Neutrophil (primary cell): ENCODE data around the gene MRAP.

ENCODE experiments used
- H3K27ac ChIP-seq: fragments of 200-600 bp; sonication (generic); 2 replicates; pipeline ENCODE4 v1.5.1; 2016; ENCODE audit warnings: mild to moderate bottlenecking, moderate library complexity
- H3K27me3 ChIP-seq: fragments of 200-600 bp; sonication (generic); 2 replicates; pipeline ENCODE4 v1.6.0; 2016; ENCODE audit warnings: mild to moderate bottlenecking
- H3K36me3 ChIP-seq: fragments of 200-600 bp; sonication (generic); 2 replicates; pipeline ENCODE4 v1.5.1; 2017
- H3K4me1 ChIP-seq, 2 experiments: fragments of 200-600 bp in 1 of 2; sonication (generic) in 1 of 2; 1 replicate in 1 of 2; 2 replicates in 1 of 2; pipeline versions ENCODE4 v1.5.1 to v1.6.1; 2013 to 2016; ENCODE audit warnings: low read depth in 1 of 2, low read length in 1 of 2, mild to moderate bottlenecking in 1 of 2, moderate library complexity in 1 of 2; ENCODE audit not compliant: control insufficient read depth in 1 of 2, insufficient read depth in 1 of 2
- H3K4me3 ChIP-seq, 2 experiments: fragments of 200-600 bp in 1 of 2; sonication (generic) in 1 of 2; 1 replicate in 1 of 2; 2 replicates in 1 of 2; pipeline ENCODE4 v1.5.1; 2013 to 2016; ENCODE audit warnings: low read depth in 1 of 2, low read length in 1 of 2, mild to moderate bottlenecking in 1 of 2, moderate library complexity in 1 of 2
- H3K9me3 ChIP-seq: fragments of 200-600 bp; sonication (generic); 2 replicates; pipeline ENCODE4 v1.5.1; 2016
- TF ChIP-seq, protein P1 (sequence below): fragments of 200-600 bp; sonication (generic); IDR thresholded peaks from 2 replicates; pipeline ENCODE4 v1.5.1; 2016; ENCODE audit warnings: antibody characterized with exemption

The MRAP gene

DNA sequence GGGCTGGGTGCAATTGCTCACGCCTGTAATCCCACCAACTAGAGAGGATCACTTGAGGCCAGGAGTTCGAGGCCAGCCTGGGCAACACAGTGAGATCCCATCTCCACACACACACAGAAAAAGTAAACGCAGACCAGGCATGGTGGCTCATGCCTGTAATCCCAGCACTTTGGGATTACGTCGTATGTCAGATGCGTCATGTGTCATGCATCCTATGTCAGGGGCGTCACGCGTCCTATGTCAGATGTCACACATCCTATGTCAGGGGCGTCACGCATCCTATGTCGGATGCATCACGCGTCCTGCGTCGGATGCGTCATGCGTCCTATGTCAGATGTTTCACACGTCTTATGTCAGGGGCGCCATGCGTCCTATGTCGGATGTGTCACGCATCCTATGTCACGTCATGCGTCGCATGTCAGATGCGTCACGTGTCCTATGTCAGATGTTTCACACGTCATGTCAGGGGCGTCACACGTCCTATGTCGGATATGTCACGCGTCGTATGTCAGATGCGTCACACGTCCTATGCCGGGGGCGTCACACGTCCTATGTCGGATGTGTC lies 1.5 kb downstream of the MRAP start:
- Histone ChIP-seq H3K36me3 (no peaks in the 10 kb centered on the region), H3K27me3 (no peaks in the 10 kb centered on the region), H3K9me3 (no peaks in the 10 kb centered on the region), H3K4me3 (no peak overlapping the region), H3K4me1 (no peaks in the 10 kb centered on the region), H3K27ac (no peak overlapping the region)
- TF ChIP-seq, protein P1, sequence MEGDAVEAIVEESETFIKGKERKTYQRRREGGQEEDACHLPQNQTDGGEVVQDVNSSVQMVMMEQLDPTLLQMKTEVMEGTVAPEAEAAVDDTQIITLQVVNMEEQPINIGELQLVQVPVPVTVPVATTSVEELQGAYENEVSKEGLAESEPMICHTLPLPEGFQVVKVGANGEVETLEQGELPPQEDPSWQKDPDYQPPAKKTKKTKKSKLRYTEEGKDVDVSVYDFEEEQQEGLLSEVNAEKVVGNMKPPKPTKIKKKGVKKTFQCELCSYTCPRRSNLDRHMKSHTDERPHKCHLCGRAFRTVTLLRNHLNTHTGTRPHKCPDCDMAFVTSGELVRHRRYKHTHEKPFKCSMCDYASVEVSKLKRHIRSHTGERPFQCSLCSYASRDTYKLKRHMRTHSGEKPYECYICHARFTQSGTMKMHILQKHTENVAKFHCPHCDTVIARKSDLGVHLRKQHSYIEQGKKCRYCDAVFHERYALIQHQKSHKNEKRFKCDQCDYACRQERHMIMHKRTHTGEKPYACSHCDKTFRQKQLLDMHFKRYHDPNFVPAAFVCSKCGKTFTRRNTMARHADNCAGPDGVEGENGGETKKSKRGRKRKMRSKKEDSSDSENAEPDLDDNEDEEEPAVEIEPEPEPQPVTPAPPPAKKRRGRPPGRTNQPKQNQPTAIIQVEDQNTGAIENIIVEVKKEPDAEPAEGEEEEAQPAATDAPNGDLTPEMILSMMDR: no peak

DNA sequence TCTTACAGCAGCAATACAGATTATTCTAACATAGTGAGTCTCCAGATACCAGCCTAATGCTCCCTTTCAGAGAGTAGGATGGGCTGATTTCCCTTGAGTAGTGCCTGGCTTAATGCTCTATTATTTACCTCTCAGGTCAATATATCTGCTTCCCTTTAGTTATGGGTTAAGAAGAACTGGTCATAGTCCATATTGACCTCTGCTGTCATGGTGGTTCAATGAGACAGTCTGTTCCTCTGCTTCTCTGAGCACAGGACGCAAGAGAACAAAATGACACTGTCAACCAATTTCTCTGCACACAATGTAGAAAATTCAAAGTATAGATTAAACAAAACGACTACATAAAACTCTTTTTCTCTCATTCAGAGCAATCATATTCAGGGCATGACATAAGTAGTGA lies 2.9 kb downstream of the MRAP start:
- H3K36me3 ChIP-seq: no peaks in the 10 kb centered on the region
- H3K4me1 ChIP-seq: no peaks in the 10 kb centered on the region
- no peak overlapping the region for H3K4me3 ChIP-seq
- H3K9me3 ChIP-seq: no peaks in the 10 kb centered on the region
- TF ChIP-seq, protein P1: no peak
- H3K27me3 ChIP-seq: no peaks in the 10 kb centered on the region
- no peak overlapping the region for H3K27ac ChIP-seq

DNA sequence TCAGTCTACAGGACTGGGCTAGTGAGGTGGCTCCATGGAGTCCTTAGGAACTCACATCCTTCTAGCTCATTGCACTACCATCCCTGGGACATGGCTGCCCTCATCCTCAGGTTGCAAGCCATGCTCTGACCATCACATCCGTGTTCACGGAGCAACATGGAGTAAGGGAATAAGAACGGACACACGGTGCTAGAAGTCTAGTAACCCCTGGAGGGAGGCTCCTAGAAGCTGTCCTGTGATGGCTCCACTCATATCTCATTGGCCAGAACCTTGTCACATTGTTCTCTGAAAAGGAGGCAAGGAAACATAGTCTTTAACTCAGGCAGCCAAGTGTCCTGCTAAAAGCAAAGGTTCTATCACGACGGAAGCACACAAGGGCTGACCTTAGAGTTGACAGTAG lies 3.9 kb downstream of the MRAP start:
- Histone ChIP-seq H3K27ac (no peak overlapping the region), H3K9me3 (no peaks in the 10 kb centered on the region), H3K4me3 (no peak overlapping the region), H3K27me3 (no peaks in the 10 kb centered on the region), H3K36me3 (no peaks in the 10 kb centered on the region), H3K4me1 (no peaks in the 10 kb centered on the region)
- TF ChIP-seq, protein P1: no peak

DNA sequence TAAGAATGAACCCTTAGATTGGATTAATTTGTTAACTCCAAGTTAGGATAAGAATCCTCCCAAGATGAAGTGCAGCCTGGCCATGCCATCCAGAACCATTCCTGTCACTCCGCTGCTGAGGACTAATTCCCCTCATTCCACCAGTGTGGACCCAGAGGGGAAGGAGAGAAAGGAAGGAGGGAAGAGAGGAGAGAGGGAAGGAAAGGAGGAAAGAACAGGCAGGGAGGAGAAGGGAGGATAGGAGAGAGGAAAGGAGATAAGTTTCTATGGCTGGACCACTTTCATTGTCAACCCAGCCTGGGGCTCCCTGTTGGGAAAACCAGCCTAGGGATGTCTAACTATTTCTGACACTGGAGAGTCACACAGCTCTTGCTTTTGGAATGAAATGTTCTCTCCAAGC lies 4.7 kb downstream of the MRAP start:
- no peaks in the 10 kb centered on the region for H3K9me3 ChIP-seq
- no peak overlapping the region for H3K27ac ChIP-seq
- TF ChIP-seq, protein P1: no peak
- no peaks in the 10 kb centered on the region for H3K27me3 ChIP-seq
- no peaks in the 10 kb centered on the region for H3K36me3 ChIP-seq
- H3K4me3 ChIP-seq: no peak overlapping the region
- H3K4me1 ChIP-seq: no peaks in the 10 kb centered on the region

DNA sequence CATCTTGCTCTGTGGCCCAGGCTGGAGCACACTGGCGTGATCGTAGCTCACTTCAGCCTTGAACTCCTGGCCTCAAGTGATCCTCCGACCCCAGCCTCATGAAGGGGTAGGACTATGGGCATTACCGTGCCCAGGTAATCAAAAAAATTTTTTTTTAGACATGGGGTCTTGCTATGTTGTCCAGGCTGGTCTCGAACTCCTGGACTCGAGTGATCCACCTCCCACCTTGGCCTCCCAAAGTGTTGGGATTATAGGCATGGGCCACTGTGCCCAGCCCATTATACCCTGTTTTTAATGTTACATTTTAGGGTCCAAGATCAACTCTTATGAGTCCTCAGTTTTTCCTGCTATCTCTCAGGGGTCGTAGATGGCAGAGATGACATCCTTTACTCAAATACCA lies 6.3 kb downstream of the MRAP start:
- no peaks in the 10 kb centered on the region for H3K27me3 ChIP-seq
- H3K4me1 ChIP-seq: no peaks in the 10 kb centered on the region
- no peak overlapping the region for H3K4me3 ChIP-seq
- TF ChIP-seq, protein P1: no peak
- no peaks in the 10 kb centered on the region for H3K36me3 ChIP-seq
- H3K27ac ChIP-seq: no peak overlapping the region
- no peaks in the 10 kb centered on the region for H3K9me3 ChIP-seq
